GM18526 (cell line): ENCODE data around the gene OXLD1.

Experiments
- POLR2A ChIP-seq: IDR thresholded peaks from 3 replicates; pipeline ENCODE4 v1.6.1; 2011; ENCODE audit not compliant: insufficient read length; ENCODE audit errors: extremely low read depth

OXLD1 gene

GRCh38 chr17:81652906-81653771, 13.3 kb downstream of the OXLD1 start:
- no peak for TF ChIP-seq POLR2A

GRCh38 chr17:81651692-81652091, 14.7 kb downstream of the OXLD1 start:
- TF ChIP-seq POLR2A = no peak

- TF ChIP-seq POLR2A = no peak
Measured at GRCh38 chr17:81650951-81651350, 15.5 kb downstream of the OXLD1 start.

- TF ChIP-seq POLR2A = no peak
Measured at GRCh38 chr17:81648707-81649085, 17.7 kb downstream of the OXLD1 start.

GRCh38 chr17:81648013-81648706, 18.2 kb downstream of the OXLD1 start:
- TF ChIP-seq POLR2A = no peak

- no peak for TF ChIP-seq POLR2A
Measured at GRCh38 chr17:81647640-81648012, 18.8 kb downstream of the OXLD1 start.

- TF ChIP-seq POLR2A = no peak
Measured at GRCh38 chr17:81646869-81647600, 19.4 kb downstream of the OXLD1 start.

- no peak for TF ChIP-seq POLR2A
Measured at GRCh38 chr17:81644976-81645952, 21.1 kb downstream of the OXLD1 start.

- TF ChIP-seq POLR2A = no peak
Measured at GRCh38 chr17:81644496-81644895, 21.9 kb downstream of the OXLD1 start.

GRCh38 chr17:81641825-81642489, 24.4 kb downstream of the OXLD1 start:
- TF ChIP-seq POLR2A = no peak

- TF ChIP-seq POLR2A = no peak
Measured at GRCh38 chr17:81640011-81640410, 26.4 kb downstream of the OXLD1 start.

GRCh38 chr17:81638683-81639082, 27.7 kb downstream of the OXLD1 start:
- no peak for TF ChIP-seq POLR2A

- peak; percentile 84 for TF ChIP-seq POLR2A
Measured at GRCh38 chr17:81636505-81637288, 29.7 kb downstream of the OXLD1 start, which contains the start of the genes NPLOC4 and TSPAN10. Gene NPLOC4, minus strand, starts transcription at chr17:81637112. Its CDS starts 182 bp downstream, at chr17:81636930. Gene TSPAN10, plus strand, starts transcription at chr17:81637196. Its CDS starts 5,217 bp downstream, at chr17:81642413.
